Gastroesophageal sphincter (tissue), 3 donors: ENCODE results near the gene KRT83.

Source experiments
- EP300 ChIP-seq: sonication (generic); formaldehyde crosslinking; IDR thresholded peaks from one replicate; pipeline ENCODE4 v1.6.1; 2017; ENCODE audit warnings: antibody characterized with exemption, mild to moderate bottlenecking
- POLR2A ChIP-seq, 2 donors: fragments of 450-650 bp; IDR thresholded peaks; one replicate each; pipeline ENCODE4 v1.6.1; 2017; ENCODE audit warnings: antibody characterized with exemption in 2 of 2, mild to moderate bottlenecking in 2 of 2, moderate library complexity in 1 of 2
- POLR2AphosphoS5 ChIP-seq: sonication (generic); formaldehyde crosslinking; IDR thresholded peaks from one replicate; pipeline ENCODE4 v1.6.1; 2017; ENCODE audit warnings: antibody characterized with exemption
- TF ChIP-seq, protein P1 (sequence below), 4 experiments: fragments of 200-600 bp in 2 of 4; fragments of 450-650 bp in 2 of 4; sonication (generic) in 1 of 4; IDR thresholded peaks; one replicate each; pipeline ENCODE4 v1.5.1; 2017 to 2019; ENCODE audit warnings: antibody characterized with exemption in 4 of 4, mild to moderate bottlenecking in 2 of 4, moderate library complexity in 2 of 4

DNA sequence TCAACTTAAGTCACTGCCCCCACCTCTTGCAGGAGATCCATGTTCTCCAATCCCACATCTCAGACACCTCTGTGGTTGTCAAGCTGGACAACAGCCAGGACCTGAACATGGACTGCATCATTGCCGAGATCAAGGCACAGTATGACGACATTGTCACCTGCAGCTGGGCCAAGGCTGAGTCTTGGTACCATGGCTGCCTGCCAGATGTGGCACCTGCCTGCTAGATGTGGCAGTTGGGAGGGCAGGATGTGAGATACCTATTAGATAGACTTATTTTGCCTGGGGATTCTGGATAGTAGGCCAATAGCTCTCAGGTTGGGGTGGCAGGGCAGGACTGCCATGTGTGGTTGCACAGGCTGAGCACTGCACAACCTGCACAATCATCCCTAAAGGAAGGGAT, 54.7 kb downstream of the KRT83 start:
- TF ChIP-seq, protein P1, sequence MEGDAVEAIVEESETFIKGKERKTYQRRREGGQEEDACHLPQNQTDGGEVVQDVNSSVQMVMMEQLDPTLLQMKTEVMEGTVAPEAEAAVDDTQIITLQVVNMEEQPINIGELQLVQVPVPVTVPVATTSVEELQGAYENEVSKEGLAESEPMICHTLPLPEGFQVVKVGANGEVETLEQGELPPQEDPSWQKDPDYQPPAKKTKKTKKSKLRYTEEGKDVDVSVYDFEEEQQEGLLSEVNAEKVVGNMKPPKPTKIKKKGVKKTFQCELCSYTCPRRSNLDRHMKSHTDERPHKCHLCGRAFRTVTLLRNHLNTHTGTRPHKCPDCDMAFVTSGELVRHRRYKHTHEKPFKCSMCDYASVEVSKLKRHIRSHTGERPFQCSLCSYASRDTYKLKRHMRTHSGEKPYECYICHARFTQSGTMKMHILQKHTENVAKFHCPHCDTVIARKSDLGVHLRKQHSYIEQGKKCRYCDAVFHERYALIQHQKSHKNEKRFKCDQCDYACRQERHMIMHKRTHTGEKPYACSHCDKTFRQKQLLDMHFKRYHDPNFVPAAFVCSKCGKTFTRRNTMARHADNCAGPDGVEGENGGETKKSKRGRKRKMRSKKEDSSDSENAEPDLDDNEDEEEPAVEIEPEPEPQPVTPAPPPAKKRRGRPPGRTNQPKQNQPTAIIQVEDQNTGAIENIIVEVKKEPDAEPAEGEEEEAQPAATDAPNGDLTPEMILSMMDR (IDR thresholded peaks at IDR 0.05): no peak
- TF ChIP-seq POLR2AphosphoS5 (no peak), EP300 (no peak), POLR2A (IDR thresholded peaks at IDR 0.05) (no peak)
